Omental fat pad (tissue), 4 donors: ENCODE measurements around the gene ARPIN. TPM values are rescaled to one million over a fixed set of nuclear protein-coding genes. Genes with fewer than 3 reads are reported as not detected.

ENCODE experiments used
- ATAC-seq: fragments of 150-250 bp; one replicate; pipeline ENCODE4 v1.9.1; 2016; ENCODE audit warnings: mild to moderate bottlenecking, moderate library complexity; ENCODE audit not compliant: low FRiP score
- DNase-seq: peaks from one replicate; pipeline ENCODE4 v3.0.0-alpha.2; 2019; ENCODE audit warnings: low spot score
- CTCF ChIP-seq, 3 donors: fragments of 450-650 bp; IDR thresholded peaks; one replicate each; pipeline ENCODE4 v1.5.1; 2016 to 2017; ENCODE audit warnings: antibody characterized with exemption in 3 of 3, mild to moderate bottlenecking in 3 of 3, moderate library complexity in 2 of 3
- total RNA-seq, 4 donors: library from RNA; depleted of rRNA; stranded (reverse); fragments of >200 nt; gene quantifications; one replicate each; pipeline ENCODE4 v1.1.0, GENCODE V29; 2016

Gene ARPIN
- total RNA-seq, 4 donors from 2014 or later = 12.3 to 19.9 (median 17.4) TPM

GRCh38 chr15:89907289-89907688, 5.5 kb downstream of the ARPIN start:
- ATAC-seq (no peak), DNase-seq (no peak)
- TF ChIP-seq CTCF (IDR thresholded peaks at IDR 0.05) = no peak

- no peak for TF ChIP-seq CTCF (IDR thresholded peaks at IDR 0.05)
- ATAC-seq (no peak), DNase-seq (no peak)
Observed at GRCh38 chr15:89905846-89906378, 6.8 kb downstream of the ARPIN start.

- ATAC-seq (no peak), DNase-seq (no peak)
- TF ChIP-seq CTCF (IDR thresholded peaks at IDR 0.05) = no peak
Observed at GRCh38 chr15:89904519-89904918, 8.2 kb downstream of the ARPIN start.

GRCh38 chr15:89903858-89904130, 9.0 kb downstream of the ARPIN start:
- TF ChIP-seq CTCF (IDR thresholded peaks at IDR 0.05) = no peak
- no peak for ATAC-seq
- no peak for DNase-seq

- DNase-seq = no peak
- TF ChIP-seq CTCF (IDR thresholded peaks at IDR 0.05) = no peak
- no peak for ATAC-seq
Observed at GRCh38 chr15:89903015-89903857, 9.5 kb downstream of the ARPIN start.

- no peak for TF ChIP-seq CTCF (IDR thresholded peaks at IDR 0.05)
- DNase-seq (no peak), ATAC-seq (no peak)
Observed at GRCh38 chr15:89900849-89901248, 11.9 kb downstream of the ARPIN start.

GRCh38 chr15:89899951-89900567, 12.7 kb downstream of the ARPIN start:
- ATAC-seq (no peak), DNase-seq (no peak)
- TF ChIP-seq CTCF (IDR thresholded peaks at IDR 0.05) = no peak
